K562 (cell line): ENCODE measurements around the gene LCN12. TPM values are rescaled to one million over a fixed set of nuclear protein-coding genes. Genes with fewer than 3 reads are reported as not detected.
A peak's percentile ranks its signal among the peaks of the same experiment; 100 is the strongest.

ENCODE experiments used
- CBFA2T2 ChIP-seq: fragments of 450-650 bp; conservative IDR thresholded peaks from 2 replicates; pipeline ENCODE4 v1.6.1; 2017; ENCODE audit warnings: mild to moderate bottlenecking
- FIP1L1 ChIP-seq: fragments of 200-400 bp; formaldehyde crosslinking; IDR thresholded peaks from 2 replicates; pipeline ENCODE4 v1.6.1; 2018; ENCODE audit warnings: mild to moderate bottlenecking, low read depth, low read length; ENCODE audit not compliant: poor library complexity, severe bottlenecking
- JUN ChIP-seq, 2 experiments: sonication (generic) in 1 of 2; formaldehyde crosslinking in 1 of 2; IDR thresholded peaks; 2 replicates each; pipeline versions ENCODE4 v1.6.1 to v1.8.0; 2012 to 2022; ENCODE audit warnings: borderline replicate concordance in 2 of 2, mild to moderate bottlenecking in 2 of 2, improper control_type of control experiment in 1 of 2, low read depth in 1 of 2, low read length in 1 of 2, missing genetic modification reagents in 1 of 2
- MCM7 ChIP-seq, 2 experiments: fragments of 450-650 bp; IDR thresholded peaks; 2 replicates each; pipeline ENCODE4 v1.6.1; 2016 to 2018
- RB1 ChIP-seq: fragments of 450-650 bp; IDR thresholded peaks from 2 replicates; pipeline ENCODE4 v1.6.1; 2017; ENCODE audit warnings: low read depth, mild to moderate bottlenecking
- RBFOX2 ChIP-seq: fragments of 200-400 bp; formaldehyde crosslinking; IDR thresholded peaks from 2 replicates; pipeline ENCODE4 v1.6.1; 2017; ENCODE audit warnings: low read depth, mild to moderate bottlenecking, low read length, moderate library complexity
- RBM25 ChIP-seq: fragments of 200-400 bp; formaldehyde crosslinking; IDR thresholded peaks from 2 replicates; pipeline ENCODE4 v1.6.1; 2018; ENCODE audit warnings: low read length, low read depth, moderate library complexity; ENCODE audit not compliant: severe bottlenecking
- RCOR1 ChIP-seq, 2 experiments: IDR thresholded peaks; 2 replicates each; pipeline ENCODE4 v1.6.1; 2012; ENCODE audit warnings: low read depth in 2 of 2, low read length in 2 of 2, borderline replicate concordance in 1 of 2, improper control_type of control experiment in 1 of 2
- RNF2 ChIP-seq: sonication (generic); IDR thresholded peaks from 2 replicates; pipeline ENCODE4 v1.6.1; 2016
- RUNX1 ChIP-seq: sonication (generic); IDR thresholded peaks from 2 replicates; pipeline ENCODE4 v1.6.1; 2016; ENCODE audit warnings: antibody characterized with exemption, low read depth
- SMAD4 ChIP-seq: fragments of 250-450 bp; sonication (Bioruptor Pico); conservative IDR thresholded peaks from 2 replicates; pipeline ENCODE4 v1.8.0; 2021; ENCODE audit warnings: inconsistent platforms, mild to moderate bottlenecking, moderate library complexity
- STAT5A ChIP-seq: IDR thresholded peaks from 2 replicates; pipeline ENCODE4 v1.6.1; 2012; ENCODE audit warnings: low read length, inconsistent platforms, borderline replicate concordance
- ZBTB34 ChIP-seq: fragments of 250-450 bp; sonication (Bioruptor Pico); IDR thresholded peaks from 2 replicates; pipeline ENCODE4 v1.8.0; 2021; ENCODE audit warnings: mild to moderate bottlenecking, moderate library complexity
- ZBTB9 ChIP-seq: fragments of 450-650 bp; formaldehyde crosslinking; IDR thresholded peaks from 2 replicates; pipeline ENCODE4 v1.4.0; 2020; ENCODE audit warnings: mild to moderate bottlenecking, moderate library complexity
- ZNF274 ChIP-seq: IDR thresholded peaks from 2 replicates; pipeline ENCODE4 v1.6.1; 2011; ENCODE audit warnings: low read depth, mild to moderate bottlenecking, low read length, moderate library complexity, borderline replicate concordance
- ZNF507 ChIP-seq: conservative IDR thresholded peaks from 2 replicates; pipeline ENCODE4 v1.6.1; 2017; ENCODE audit warnings: missing genetic modification characterization, missing compliant biosample characterization
- ZSCAN29 ChIP-seq: fragments of 450-650 bp; IDR thresholded peaks from 2 replicates; pipeline ENCODE4 v1.6.1; 2017
- polyA plus RNA-seq, 8 experiments: library from polyadenylated mRNA; depleted of rRNA in 4 of 8; stranded (reverse) in 5 of 8; unstranded in 3 of 8; fragments of >200 nt; fragmentation: Nextera tagmentation in 2 of 8; fragmentation: Illumina TruSeq in 1 of 8; extraction: Ambion mirVana in 2 of 8; extraction: Trizol in 1 of 8; gene quantifications; 2 replicates each; pipeline versions ENCODE4 v1.2.1 to v1.2.3, GENCODE V29; 2011 to 2014; ENCODE audit warnings: inconsistent platforms in 1 of 8, missing spikeins in 1 of 8
- total RNA-seq, 7 experiments: library from RNA; depleted of rRNA in 6 of 7; stranded (reverse); fragments of >200 nt in 6 of 7; fragmentation: Illumina TruSeq in 2 of 7; extraction: Trizol in 2 of 7; gene quantifications; 2 replicates each; pipeline versions ENCODE4 v1.2.1 to v1.2.3, GENCODE V29; 2011 to 2021; ENCODE audit warnings: low replicate concordance in 1 of 7
- TF ChIP-seq, protein P1 (sequence below), 2 experiments: fragments of 150-350 bp in 1 of 2; IDR thresholded peaks; 2 replicates each; pipeline ENCODE4 v1.6.1; 2012 to 2016; ENCODE audit warnings: low read depth in 2 of 2, low read length in 2 of 2, mild to moderate bottlenecking in 1 of 2, moderate library complexity in 1 of 2
- TF ChIP-seq, protein P2 (sequence below): fragments of 450-650 bp; IDR thresholded peaks from 2 replicates; pipeline ENCODE4 v1.6.1; 2016; ENCODE audit warnings: low read depth, mild to moderate bottlenecking, moderate library complexity

The LCN12 gene
- total and polyA plus RNA-seq, 9 of the 15 experiments (the other 6 are each of a cell fraction or from before 2014, with no cell fraction given), result 0.05 TPM; not detected in 8

GRCh38 chr9:136949817-136950655, 2.0 kb upstream of the LCN12 start (continued):
- TF ChIP-seq, protein P1, sequence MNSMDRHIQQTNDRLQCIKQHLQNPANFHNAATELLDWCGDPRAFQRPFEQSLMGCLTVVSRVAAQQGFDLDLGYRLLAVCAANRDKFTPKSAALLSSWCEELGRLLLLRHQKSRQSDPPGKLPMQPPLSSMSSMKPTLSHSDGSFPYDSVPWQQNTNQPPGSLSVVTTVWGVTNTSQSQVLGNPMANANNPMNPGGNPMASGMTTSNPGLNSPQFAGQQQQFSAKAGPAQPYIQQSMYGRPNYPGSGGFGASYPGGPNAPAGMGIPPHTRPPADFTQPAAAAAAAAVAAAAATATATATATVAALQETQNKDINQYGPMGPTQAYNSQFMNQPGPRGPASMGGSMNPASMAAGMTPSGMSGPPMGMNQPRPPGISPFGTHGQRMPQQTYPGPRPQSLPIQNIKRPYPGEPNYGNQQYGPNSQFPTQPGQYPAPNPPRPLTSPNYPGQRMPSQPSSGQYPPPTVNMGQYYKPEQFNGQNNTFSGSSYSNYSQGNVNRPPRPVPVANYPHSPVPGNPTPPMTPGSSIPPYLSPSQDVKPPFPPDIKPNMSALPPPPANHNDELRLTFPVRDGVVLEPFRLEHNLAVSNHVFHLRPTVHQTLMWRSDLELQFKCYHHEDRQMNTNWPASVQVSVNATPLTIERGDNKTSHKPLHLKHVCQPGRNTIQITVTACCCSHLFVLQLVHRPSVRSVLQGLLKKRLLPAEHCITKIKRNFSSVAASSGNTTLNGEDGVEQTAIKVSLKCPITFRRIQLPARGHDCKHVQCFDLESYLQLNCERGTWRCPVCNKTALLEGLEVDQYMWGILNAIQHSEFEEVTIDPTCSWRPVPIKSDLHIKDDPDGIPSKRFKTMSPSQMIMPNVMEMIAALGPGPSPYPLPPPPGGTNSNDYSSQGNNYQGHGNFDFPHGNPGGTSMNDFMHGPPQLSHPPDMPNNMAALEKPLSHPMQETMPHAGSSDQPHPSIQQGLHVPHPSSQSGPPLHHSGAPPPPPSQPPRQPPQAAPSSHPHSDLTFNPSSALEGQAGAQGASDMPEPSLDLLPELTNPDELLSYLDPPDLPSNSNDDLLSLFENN (IDR thresholded peaks at IDR 0.05; ENCODE audit: low read depth in 2 of 2, low read length in 2 of 2), result no peak
- TF ChIP-seq RNF2 (peak; percentile 31; the same call in 1 of the 2 replicates), RB1 (peak; percentile 43; the same call in 1 of the 2 replicates), SMAD4 (CRISPR knock-in tag) (peak; percentile 62; the same call in 1 of the 2 replicates), MCM7 (IDR thresholded peaks at IDR 0.05) (no peak), ZNF507 (tag) (no peak), JUN (IDR thresholded peaks at IDR 0.05; ENCODE audit: borderline replicate concordance, low read depth, low read length) (peak; percentile 43; the same call in 1 of the 2 replicates), JUN (CRISPR knock-in tag; IDR thresholded peaks at IDR 0.05; ENCODE audit: borderline replicate concordance) (no peak), ZBTB34 (CRISPR knock-in tag) (no peak), CBFA2T2 (peak; percentile 84), RBFOX2 (peak; percentile 76), FIP1L1 (peak; percentile 11), STAT5A (no peak), ZSCAN29 (no peak), RBM25 (peak; percentile 100), RUNX1 (no peak), ZBTB9 (CRISPR knock-in tag) (peak; percentile 74; the same call in 1 of the 2 replicates), ZNF274 (no peak), RCOR1 (IDR thresholded peaks at IDR 0.05; ENCODE audit: borderline replicate concordance in 1 of 2, low read depth in 2 of 2, low read length in 2 of 2) (peak in 1 of 2 experiments; percentile 69; a peak in 2 of 4 replicates)
- TF ChIP-seq, protein P2, sequence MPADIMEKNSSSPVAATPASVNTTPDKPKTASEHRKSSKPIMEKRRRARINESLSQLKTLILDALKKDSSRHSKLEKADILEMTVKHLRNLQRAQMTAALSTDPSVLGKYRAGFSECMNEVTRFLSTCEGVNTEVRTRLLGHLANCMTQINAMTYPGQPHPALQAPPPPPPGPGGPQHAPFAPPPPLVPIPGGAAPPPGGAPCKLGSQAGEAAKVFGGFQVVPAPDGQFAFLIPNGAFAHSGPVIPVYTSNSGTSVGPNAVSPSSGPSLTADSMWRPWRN, result no peak
